DOHH2 (cell line): ENCODE results near the gene RAC3.

ENCODE experiments used
- H3F3A ChIP-seq: fragments of 200-600 bp; sonication (generic), shearing (Covaris generic); 2 replicates; pipeline ENCODE4 v1.6.0; 2016; ENCODE audit warnings: antibody characterized with exemption, mild to moderate bottlenecking; ENCODE audit not compliant: control insufficient read depth, insufficient read depth
- H3K27ac ChIP-seq: fragments of 200-600 bp; sonication (generic); 2 replicates; pipeline ENCODE4 v1.5.1; 2014; ENCODE audit warnings: low read depth, mild to moderate bottlenecking, low read length, moderate library complexity
- H3K27me3 ChIP-seq: fragments of 200-600 bp; sonication (generic); 2 replicates; pipeline ENCODE4 v1.6.1; 2014; ENCODE audit warnings: mild to moderate bottlenecking, low read length, mixed read lengths; ENCODE audit not compliant: control insufficient read depth
- H3K36me3 ChIP-seq: fragments of 200-600 bp; sonication (generic); 2 replicates; pipeline ENCODE4 v1.6.1; 2014; ENCODE audit warnings: mild to moderate bottlenecking, low read length, moderate library complexity, mixed read lengths; ENCODE audit not compliant: control insufficient read depth
- H3K4me1 ChIP-seq: fragments of 200-600 bp; sonication (generic); 2 replicates; pipeline ENCODE4 v1.6.1; 2014; ENCODE audit warnings: mild to moderate bottlenecking, low read length, mixed read lengths; ENCODE audit not compliant: control insufficient read depth
- H3K4me2 ChIP-seq: fragments of 200-600 bp; sonication (generic); 2 replicates; pipeline ENCODE4 v1.6.0; 2014; ENCODE audit warnings: mild to moderate bottlenecking, low read length, moderate library complexity
- H3K4me3 ChIP-seq: fragments of 200-600 bp; sonication (generic); 2 replicates; pipeline ENCODE4 v1.5.1; 2014; ENCODE audit warnings: mild to moderate bottlenecking, low read length, mixed read lengths
- H3K79me2 ChIP-seq: fragments of 200-600 bp; sonication (generic); 2 replicates; pipeline ENCODE4 v1.6.1; 2014; ENCODE audit warnings: mild to moderate bottlenecking, low read length, mixed read lengths; ENCODE audit not compliant: control insufficient read depth
- H3K9me2 ChIP-seq: fragments of 200-600 bp; sonication (generic); replicated peaks from 2 replicates; pipeline ENCODE4 v1.6.1; 2014; ENCODE audit warnings: mild to moderate bottlenecking, low read length, mixed read lengths; ENCODE audit not compliant: control insufficient read depth
- H3K9me3 ChIP-seq: fragments of 200-600 bp; sonication (generic); 2 replicates; pipeline ENCODE4 v1.6.1; 2014; ENCODE audit warnings: antibody characterized with exemption, low read length, mixed read lengths; ENCODE audit not compliant: control insufficient read depth, insufficient read depth
- H4K20me1 ChIP-seq: fragments of 200-600 bp; sonication (generic); 2 replicates; pipeline ENCODE4 v1.6.0; 2014; ENCODE audit warnings: low read depth, mild to moderate bottlenecking, antibody characterized with exemption, low read length, moderate library complexity; ENCODE audit not compliant: control insufficient read depth, insufficient read depth
- CTCF ChIP-seq: fragments of 200-600 bp; sonication (generic); IDR thresholded peaks from one replicate; pipeline ENCODE4 v1.5.1; 2014; ENCODE audit warnings: antibody characterized with exemption, mild to moderate bottlenecking, low read depth, low read length; ENCODE audit not compliant: poor library complexity, severe bottlenecking
- EZH2phosphoT487 ChIP-seq: fragments of 200-600 bp; sonication (generic); IDR thresholded peaks from 2 replicates; pipeline ENCODE4 v1.6.1; 2017; ENCODE audit warnings: borderline replicate concordance, mild to moderate bottlenecking, antibody characterized with exemption, low read length, moderate library complexity, mixed read lengths

RAC3 gene

GRCh38 chr17:81984773-81985410 is 46.6 kb upstream of the RAC3 start:
- Histone ChIP-seq H4K20me1 (no peaks in the 10 kb centered on the region), H3K27me3 (no peaks in the 10 kb centered on the region), H3K4me1 (no peaks in the 10 kb centered on the region), H3K4me3 (no peak overlapping the region), H3K4me2 (no peak overlapping the region), H3K36me3 (peaks cover 14% of the 10 kb centered on the region; the same call in 1 of the 2 replicates), H3K79me2 (no peaks in the 10 kb centered on the region), H3K27ac (no peak overlapping the region), H3F3A (no peaks in the 10 kb centered on the region; the same call in 1 of the 2 replicates), H3K9me3 (no peaks in the 10 kb centered on the region), H3K9me2 (no peaks in the 10 kb centered on the region)
- TF ChIP-seq CTCF (no peak), EZH2phosphoT487 (no peak)

GRCh38 chr17:81986606-81987005 is 44.9 kb upstream of the RAC3 start:
- Histone ChIP-seq H3K36me3 (peaks cover 11% of the 10 kb centered on the region; the same call in 1 of the 2 replicates), H3K4me1 (no peaks in the 10 kb centered on the region), H3K27ac (no peak overlapping the region), H3K79me2 (no peaks in the 10 kb centered on the region), H3F3A (no peaks in the 10 kb centered on the region), H3K4me3 (no peak overlapping the region), H4K20me1 (no peaks in the 10 kb centered on the region), H3K4me2 (no peak overlapping the region), H3K9me3 (no peaks in the 10 kb centered on the region), H3K27me3 (no peaks in the 10 kb centered on the region), H3K9me2 (no peaks in the 10 kb centered on the region)
- TF ChIP-seq EZH2phosphoT487 (no peak), CTCF (no peak)

GRCh38 chr17:81987161-81987770 is 44.2 kb upstream of the RAC3 start:
- no peaks in the 10 kb centered on the region for H4K20me1 ChIP-seq
- H3K4me2 ChIP-seq, result no peak overlapping the region
- H3K27me3 ChIP-seq, result no peaks in the 10 kb centered on the region
- H3K36me3 ChIP-seq, result peaks cover 11% of the 10 kb centered on the region; the same call in 1 of the 2 replicates
- H3K4me1 ChIP-seq, result no peaks in the 10 kb centered on the region
- H3K9me2 ChIP-seq, result no peaks in the 10 kb centered on the region
- H3F3A ChIP-seq, result no peaks in the 10 kb centered on the region
- H3K9me3 ChIP-seq, result no peaks in the 10 kb centered on the region
- TF ChIP-seq EZH2phosphoT487 (no peak), CTCF (no peak)
- no peak overlapping the region for H3K4me3 ChIP-seq
- H3K27ac ChIP-seq, result no peak overlapping the region
- no peaks in the 10 kb centered on the region for H3K79me2 ChIP-seq
